Smooth muscle cell (in vitro differentiated cells): Measurements from ENCODE around the gene ZNF346. TPM values are rescaled to one million over a fixed set of nuclear protein-coding genes. Genes with fewer than 3 reads are reported as not detected.

ENCODE experiments used
- DNase-seq: peaks from one replicate; lab custom pipeline; 2025; ENCODE audit not compliant: unreplicated experiment; lab: John Stamatoyannopoulos, UW
- H2AFZ ChIP-seq: fragments of 200-600 bp; sonication (generic); 2 replicates; pipeline ENCODE4 v1.6.0; 2016; ENCODE audit warnings: antibody characterized with exemption, low read depth, mild to moderate bottlenecking
- H3F3A ChIP-seq: fragments of 200-600 bp; sonication (generic); 2 replicates; pipeline ENCODE4 v1.6.0; 2017; ENCODE audit warnings: antibody characterized with exemption, low read depth
- H3K27ac ChIP-seq: fragments of 200-600 bp; sonication (generic); 2 replicates; pipeline ENCODE4 v1.5.1; 2016; ENCODE audit warnings: low read depth, mild to moderate bottlenecking
- H3K27me3 ChIP-seq: fragments of 200-600 bp; sonication (generic); 2 replicates; pipeline ENCODE4 v1.6.1; 2016; ENCODE audit warnings: low read depth, mild to moderate bottlenecking
- H3K36me3 ChIP-seq: fragments of 200-600 bp; sonication (generic); 2 replicates; pipeline ENCODE4 v1.5.1; 2016; ENCODE audit warnings: low read depth
- H3K4me1 ChIP-seq: fragments of 200-600 bp; sonication (generic); 2 replicates; pipeline ENCODE4 v1.5.1; 2016; ENCODE audit warnings: low read depth
- H3K4me2 ChIP-seq: fragments of 200-600 bp; sonication (generic); 2 replicates; pipeline ENCODE4 v1.6.0; 2016; ENCODE audit warnings: mild to moderate bottlenecking
- H3K4me3 ChIP-seq: fragments of 200-600 bp; sonication (generic); 2 replicates; pipeline ENCODE4 v1.5.1; 2016; ENCODE audit warnings: mild to moderate bottlenecking
- H3K79me2 ChIP-seq: fragments of 200-600 bp; sonication (generic); 2 replicates; pipeline ENCODE4 v1.6.0; 2016; ENCODE audit warnings: low read depth, mild to moderate bottlenecking
- H3K9ac ChIP-seq: fragments of 200-600 bp; sonication (generic); 2 replicates; pipeline ENCODE4 v1.6.0; 2016; ENCODE audit warnings: low read depth
- H3K9me3 ChIP-seq: fragments of 200-600 bp; sonication (generic); replicated peaks from 2 replicates; pipeline ENCODE4 v1.5.1; 2016; ENCODE audit warnings: low read depth
- H4K20me1 ChIP-seq: fragments of 200-600 bp; sonication (generic); 2 replicates; pipeline ENCODE4 v1.6.0; 2016; ENCODE audit warnings: low read depth
- WGBS: methylation state at CpG from one replicate; pipeline ENCODE4 v1.1.7; 2016; ENCODE audit warnings: low lambda C conversion rate; 5-methylcytosine and 5-hydroxymethylcytosine counted together
- polyA plus RNA-seq: library from polyadenylated mRNA; unstranded; fragments of >200 nt; fragmentation: Nextera tagmentation; extraction: Ambion mirVana; gene quantifications from 2 replicates; pipeline ENCODE4 v1.2.1, GENCODE V29; 2016
- total RNA-seq: library from RNA; depleted of rRNA; stranded (reverse); fragments of >200 nt; gene quantifications from 2 replicates; pipeline ENCODE4 v1.2.3, GENCODE V29; 2014
- TF ChIP-seq, protein P1 (sequence below): fragments of 200-600 bp; sonication (generic); IDR thresholded peaks from 2 replicates; pipeline ENCODE4 v1.5.1; 2017; ENCODE audit warnings: borderline replicate concordance, mild to moderate bottlenecking, antibody characterized with exemption; ENCODE audit not compliant: insufficient read depth, poor library complexity, severe bottlenecking

Gene ZNF346
- total and polyA plus RNA-seq, 2 experiments from 2014 or later = 6.9 to 14.8 TPM

DNA sequence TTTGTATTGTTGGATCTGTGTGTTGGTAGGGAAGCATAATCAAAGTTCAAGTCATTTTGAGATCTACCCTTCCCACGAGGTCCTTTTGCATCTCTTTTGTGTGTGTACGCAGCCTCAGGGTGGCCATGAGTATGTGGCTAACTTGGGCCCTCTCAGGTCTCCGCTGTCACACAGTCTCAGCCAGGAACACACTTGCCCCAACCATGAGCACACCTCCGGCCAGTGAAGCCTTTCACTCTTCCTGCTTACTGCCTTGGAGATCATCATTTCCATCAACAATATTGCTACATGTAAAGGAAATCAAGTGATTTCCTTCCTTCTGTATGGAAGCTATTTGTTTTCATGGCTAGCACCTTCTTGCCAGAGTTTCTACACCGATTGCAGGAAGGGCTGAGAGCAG is 13.9 kb downstream of the ZNF346 start:
- DNase-seq = no peak
- Histone ChIP-seq H2AFZ (no peak overlapping the region), H3K4me2 (no peak overlapping the region), H3K4me1 (no peaks in the 10 kb centered on the region), H3K27me3 (no peaks in the 10 kb centered on the region), H4K20me1 (peaks cover 73% of the 10 kb centered on the region), H3K9ac (no peak overlapping the region), H3K27ac (no peak overlapping the region), H3K36me3 (no peaks in the 10 kb centered on the region), H3K79me2 (peaks cover 12% of the 10 kb centered on the region), H3K4me3 (no peak overlapping the region), H3K9me3 (no peaks in the 10 kb centered on the region), H3F3A (no peaks in the 10 kb centered on the region)
- 84% methylated on average over 5 of the region's 5 CpGs for WGBS
- TF ChIP-seq, protein P1, sequence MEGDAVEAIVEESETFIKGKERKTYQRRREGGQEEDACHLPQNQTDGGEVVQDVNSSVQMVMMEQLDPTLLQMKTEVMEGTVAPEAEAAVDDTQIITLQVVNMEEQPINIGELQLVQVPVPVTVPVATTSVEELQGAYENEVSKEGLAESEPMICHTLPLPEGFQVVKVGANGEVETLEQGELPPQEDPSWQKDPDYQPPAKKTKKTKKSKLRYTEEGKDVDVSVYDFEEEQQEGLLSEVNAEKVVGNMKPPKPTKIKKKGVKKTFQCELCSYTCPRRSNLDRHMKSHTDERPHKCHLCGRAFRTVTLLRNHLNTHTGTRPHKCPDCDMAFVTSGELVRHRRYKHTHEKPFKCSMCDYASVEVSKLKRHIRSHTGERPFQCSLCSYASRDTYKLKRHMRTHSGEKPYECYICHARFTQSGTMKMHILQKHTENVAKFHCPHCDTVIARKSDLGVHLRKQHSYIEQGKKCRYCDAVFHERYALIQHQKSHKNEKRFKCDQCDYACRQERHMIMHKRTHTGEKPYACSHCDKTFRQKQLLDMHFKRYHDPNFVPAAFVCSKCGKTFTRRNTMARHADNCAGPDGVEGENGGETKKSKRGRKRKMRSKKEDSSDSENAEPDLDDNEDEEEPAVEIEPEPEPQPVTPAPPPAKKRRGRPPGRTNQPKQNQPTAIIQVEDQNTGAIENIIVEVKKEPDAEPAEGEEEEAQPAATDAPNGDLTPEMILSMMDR = no peak

DNA sequence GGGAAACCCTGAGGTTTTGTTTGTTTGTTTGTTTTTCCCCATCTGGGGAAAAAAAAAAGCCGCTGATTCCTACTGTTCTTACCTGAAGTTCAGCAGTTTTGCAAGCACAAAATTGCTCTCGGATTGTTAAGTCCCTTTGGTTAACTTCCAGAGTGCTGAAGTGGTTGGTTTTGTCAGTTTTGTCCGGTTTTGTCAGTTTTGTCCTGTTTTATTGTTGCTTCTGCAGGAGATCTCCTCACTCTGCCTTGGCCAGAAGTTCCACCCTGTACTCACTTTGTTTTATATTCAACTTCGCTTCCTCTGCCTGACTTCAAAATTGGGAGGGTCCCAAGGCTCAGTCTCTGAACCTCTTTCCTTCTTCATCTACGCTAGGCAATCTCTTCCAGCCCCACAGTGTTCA is 14.4 kb downstream of the ZNF346 start:
- Histone ChIP-seq H3K9ac (no peak overlapping the region), H3K4me3 (no peak overlapping the region), H3K27me3 (no peaks in the 10 kb centered on the region), H2AFZ (no peak overlapping the region), H3K27ac (no peak overlapping the region), H3K4me1 (no peaks in the 10 kb centered on the region), H3K36me3 (no peaks in the 10 kb centered on the region), H3K4me2 (no peak overlapping the region), H3K9me3 (no peaks in the 10 kb centered on the region), H4K20me1 (peaks cover 73% of the 10 kb centered on the region), H3F3A (no peaks in the 10 kb centered on the region), H3K79me2 (peaks cover 12% of the 10 kb centered on the region)
- TF ChIP-seq, protein P1 = no peak
- no peak for DNase-seq
- 98% methylated on average over 5 of the region's 5 CpGs for WGBS

DNA sequence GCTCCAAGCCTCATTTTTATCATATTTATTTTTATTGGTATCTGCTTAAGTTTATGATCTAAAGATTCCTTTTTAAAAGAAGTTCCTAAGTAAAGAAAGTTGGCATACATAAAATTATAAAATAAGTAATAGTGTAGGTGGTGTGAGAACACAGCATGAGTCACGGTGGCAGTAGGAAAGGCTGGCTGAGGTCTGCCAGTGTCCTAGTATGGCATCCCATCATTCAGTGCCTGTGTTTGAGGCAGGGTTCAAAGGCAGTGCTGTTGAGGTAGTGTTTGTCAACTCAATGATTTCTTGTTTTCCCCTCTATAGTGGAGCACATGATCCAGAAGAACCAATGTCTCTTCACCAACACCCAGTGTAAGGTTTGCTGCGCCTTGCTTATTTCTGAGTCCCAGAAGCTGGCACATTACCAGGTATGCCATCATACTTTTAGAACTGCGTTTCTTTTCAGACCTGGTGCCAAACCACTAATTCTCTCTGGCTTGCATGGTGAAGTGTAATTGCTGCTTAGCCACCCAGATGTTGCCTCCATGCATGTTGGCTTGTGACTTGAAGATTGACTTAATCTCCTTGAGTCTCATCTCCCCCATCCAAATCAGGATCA is 18.4 kb downstream of the ZNF346 start:
- Histone ChIP-seq H3K27ac (no peak overlapping the region), H3K4me1 (no peaks in the 10 kb centered on the region)
- TF ChIP-seq, protein P1 = no peak

DNA sequence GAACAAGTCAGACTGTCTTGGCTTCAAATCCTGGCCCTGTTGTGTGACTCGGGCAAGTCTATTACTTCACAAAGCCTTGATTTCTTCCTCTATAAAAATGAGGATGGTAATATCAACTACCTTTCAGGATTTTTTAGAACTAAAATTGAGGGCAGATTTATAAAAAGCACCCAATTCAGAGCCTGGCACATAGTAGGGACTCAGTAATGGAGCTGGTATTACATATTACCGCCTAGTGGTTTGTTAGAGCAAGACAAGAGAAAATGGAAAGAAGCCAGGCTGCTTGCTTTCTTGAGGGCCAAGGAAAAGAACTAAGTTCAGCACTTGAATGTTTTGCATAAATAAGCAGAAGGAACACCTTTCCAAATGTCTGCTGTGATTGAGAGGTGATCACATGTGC is 19.4 kb downstream of the ZNF346 start:
- H3K4me3 ChIP-seq = no peak overlapping the region
- no peak for DNase-seq
- TF ChIP-seq, protein P1 = no peak
- 94% methylated on average over 2 of the region's 2 CpGs for WGBS
- no peaks in the 10 kb centered on the region for H3K36me3 ChIP-seq
- H3K9me3 ChIP-seq = no peaks in the 10 kb centered on the region
- H3F3A ChIP-seq = no peaks in the 10 kb centered on the region
- H3K27me3 ChIP-seq = no peaks in the 10 kb centered on the region
- H4K20me1 ChIP-seq = peaks cover 32% of the 10 kb centered on the region
- H3K4me1 ChIP-seq = no peaks in the 10 kb centered on the region
- H3K4me2 ChIP-seq = no peak overlapping the region
- H3K79me2 ChIP-seq = no peaks in the 10 kb centered on the region
- no peak overlapping the region for H3K9ac ChIP-seq
- H2AFZ ChIP-seq = no peak overlapping the region
- H3K27ac ChIP-seq = no peak overlapping the region

More for the DNA sequence above, 18.4 kb downstream of the ZNF346 start:
- Histone ChIP-seq H3K27me3 (no peaks in the 10 kb centered on the region), H3F3A (no peaks in the 10 kb centered on the region), H3K9me3 (no peaks in the 10 kb centered on the region), H4K20me1 (peaks cover 42% of the 10 kb centered on the region), H3K36me3 (no peaks in the 10 kb centered on the region), H3K79me2 (no peaks in the 10 kb centered on the region), H3K9ac (no peak overlapping the region), H2AFZ (no peak overlapping the region), H3K4me3 (no peak overlapping the region), H3K4me2 (no peak overlapping the region)
- DNase-seq = no peak
- 94% methylated on average over 3 of the region's 3 CpGs for WGBS
